ENCODE results near the gene CDH15.
"Not testable (repeated sequence)": the region's sequence is repeated elsewhere in the genome, so short reads cannot be mapped to it uniquely, and the experiment has no call there.

Gene CDH15

GRCh38 chr16:89156740-89157645 lies 14.6 kb upstream of the CDH15 start:
- no peak for DNase-seq

- DNase-seq, result no peak
Measured at GRCh38 chr16:89157778-89158177, 13.8 kb upstream of the CDH15 start.

DNA sequence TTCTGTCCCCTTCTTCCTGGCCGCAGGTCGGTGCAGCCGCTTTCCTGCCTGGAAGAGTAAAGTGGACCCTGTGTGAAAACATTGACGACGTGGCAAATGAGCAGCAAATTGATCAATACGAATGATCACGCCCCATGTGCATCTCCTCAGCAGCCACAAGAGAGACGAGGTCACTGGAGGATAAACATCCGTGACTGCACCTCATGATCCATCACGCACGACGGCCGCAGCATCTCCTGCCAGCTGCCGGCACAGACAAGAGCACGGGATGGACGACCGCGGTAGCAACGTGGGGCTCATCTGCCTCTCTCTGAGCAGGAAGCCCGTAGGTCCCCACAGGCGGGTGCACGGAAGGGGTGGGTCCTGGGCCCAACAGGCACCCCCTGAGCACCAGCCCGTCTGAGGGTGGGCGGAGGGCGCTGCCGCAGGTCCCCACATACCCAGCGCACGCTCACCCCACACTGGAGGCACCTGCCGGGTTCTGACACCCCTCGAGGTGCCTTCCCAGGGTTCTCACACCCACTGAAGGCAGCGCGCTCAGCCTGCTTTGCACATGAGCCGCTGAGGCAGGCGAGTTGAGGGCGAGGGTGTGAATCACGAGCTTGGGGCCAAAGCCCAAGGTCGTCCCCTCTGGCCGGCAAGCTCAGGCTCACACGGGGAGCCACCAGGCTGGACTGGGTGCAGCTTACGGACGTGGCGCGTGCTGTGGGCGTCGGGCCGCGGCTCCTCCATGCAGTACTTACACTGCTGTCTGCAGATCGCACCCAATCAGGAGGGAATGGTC lies 12.3 kb upstream of the CDH15 start:
- no peak for DNase-seq

GRCh38 chr16:89159850-89160354 lies 11.6 kb upstream of the CDH15 start:
- DNase-seq, result no peak

DNA sequence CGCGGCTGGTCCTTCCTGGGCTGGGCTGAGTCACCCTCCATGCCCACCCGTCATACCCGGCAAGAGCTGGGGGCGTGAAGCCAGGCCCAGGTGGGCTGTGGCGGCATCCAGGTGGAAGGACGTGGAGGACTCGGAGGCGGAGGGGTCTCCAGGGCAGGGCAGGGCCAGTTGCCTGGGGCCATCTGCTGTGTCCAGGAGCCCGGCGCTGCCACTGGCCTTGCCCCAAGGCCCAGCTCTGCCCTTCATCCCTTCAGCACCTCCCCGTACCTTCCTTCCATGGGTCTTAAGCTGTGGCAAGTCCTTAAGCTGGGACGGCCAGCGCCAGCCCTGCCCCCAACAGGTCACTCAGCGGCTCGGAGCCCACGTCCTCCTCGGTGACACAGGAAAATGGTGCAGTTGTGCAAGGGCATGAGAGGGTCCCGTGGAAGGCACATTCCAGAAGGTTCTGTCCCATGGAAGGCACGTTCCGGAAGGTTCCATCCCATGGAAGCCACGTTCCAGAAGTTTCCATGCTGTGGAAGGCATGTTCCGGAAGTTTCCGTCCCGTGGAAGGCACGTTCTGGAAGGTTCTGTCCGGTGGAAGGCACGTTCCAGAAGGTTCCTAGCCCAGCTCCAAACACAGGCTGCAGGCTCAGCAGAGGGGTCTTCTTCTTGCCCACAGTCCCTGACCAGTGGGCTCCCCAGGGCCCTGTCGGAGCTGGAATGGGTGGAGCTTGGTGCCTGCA lies 10.4 kb upstream of the CDH15 start:
- DNase-seq, result no peak

GRCh38 chr16:89161763-89162713 lies 9.5 kb upstream of the CDH15 start:
- DNase-seq, result no peak

DNA sequence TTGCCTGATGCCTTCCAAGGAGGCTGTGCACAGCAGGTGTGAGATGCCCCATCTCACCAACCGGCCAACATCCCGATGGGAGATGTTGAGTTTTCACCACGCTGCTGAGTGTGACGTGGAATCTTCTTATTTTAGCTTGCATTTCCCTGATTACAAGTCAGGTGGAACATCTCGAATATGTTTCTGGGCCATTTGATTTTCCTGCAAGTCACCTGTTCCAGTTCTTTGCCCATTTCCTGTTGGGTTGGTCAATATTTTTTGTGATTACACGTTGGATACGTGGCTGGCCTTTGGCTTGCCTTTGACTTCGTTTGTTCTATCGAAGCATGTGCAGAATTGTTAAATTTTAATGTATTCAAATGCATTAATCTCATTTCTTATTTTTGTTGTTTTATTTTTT lies 8.3 kb upstream of the CDH15 start:
- DNase-seq, result no peak

DNA sequence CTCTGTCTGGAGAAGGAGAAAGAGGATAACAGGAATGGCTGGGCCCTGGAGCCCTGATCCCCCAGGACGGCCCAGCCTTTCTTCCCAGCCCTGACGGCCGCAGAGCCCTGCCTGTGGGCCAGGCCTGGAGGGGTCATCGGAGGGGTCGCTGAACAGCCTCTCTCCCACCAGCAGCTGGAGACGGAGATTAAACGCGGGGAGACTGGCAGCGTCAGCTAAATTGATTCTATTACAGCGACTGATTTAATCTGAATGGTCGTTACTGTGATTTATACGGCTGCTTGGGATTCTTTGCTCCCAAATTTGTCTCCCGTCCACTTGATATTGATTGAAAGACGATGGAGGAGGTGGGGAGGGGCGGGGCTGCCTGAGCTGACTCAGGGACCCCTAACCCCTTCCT lies 7.1 kb upstream of the CDH15 start:
- DNase-seq, result no peak

DNA sequence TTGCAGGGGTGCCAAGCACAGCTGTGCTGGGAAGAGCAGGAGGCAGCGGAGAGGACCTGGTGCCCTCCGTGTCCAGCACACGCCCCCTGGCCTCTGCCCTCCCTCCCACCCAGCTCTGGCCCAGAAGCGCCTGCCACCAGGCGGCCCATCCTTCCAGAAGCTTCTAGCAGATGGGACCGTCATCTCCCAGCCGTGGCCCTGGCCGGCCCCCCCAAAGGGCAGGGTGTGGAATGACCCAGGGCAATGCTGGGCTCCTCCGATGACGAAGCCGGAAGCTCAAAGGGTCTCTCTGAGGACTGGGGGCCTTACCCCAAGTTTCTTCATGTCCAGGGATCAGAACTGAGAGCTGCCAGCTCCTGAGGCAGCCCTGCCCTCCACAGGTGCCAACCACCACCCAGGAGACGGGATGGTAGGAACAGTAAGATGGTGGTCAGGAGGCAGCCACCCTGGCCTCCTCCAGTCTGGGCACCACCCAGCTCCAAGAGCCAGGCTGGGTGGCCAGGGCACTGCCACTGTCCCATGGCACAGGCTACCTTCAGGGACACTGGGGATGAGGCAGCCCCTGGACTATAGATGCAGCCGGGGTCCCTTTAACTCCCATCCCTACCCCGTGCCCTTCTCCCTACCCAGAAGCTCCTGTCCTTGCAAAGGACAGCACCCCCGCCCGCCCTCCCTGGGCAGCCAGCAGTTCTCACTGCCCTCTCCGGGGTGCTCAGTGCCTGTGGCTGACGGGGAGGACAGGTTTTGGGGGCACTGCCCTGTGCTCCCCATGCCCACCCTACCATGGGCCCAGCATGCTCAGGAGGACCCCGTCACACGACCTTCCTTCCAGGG lies 6.5 kb upstream of the CDH15 start:
- DNase-seq, result no peak

GRCh38 chr16:89165681-89165979 lies 5.9 kb upstream of the CDH15 start:
- DNase-seq, result not testable (repeated sequence)

DNA sequence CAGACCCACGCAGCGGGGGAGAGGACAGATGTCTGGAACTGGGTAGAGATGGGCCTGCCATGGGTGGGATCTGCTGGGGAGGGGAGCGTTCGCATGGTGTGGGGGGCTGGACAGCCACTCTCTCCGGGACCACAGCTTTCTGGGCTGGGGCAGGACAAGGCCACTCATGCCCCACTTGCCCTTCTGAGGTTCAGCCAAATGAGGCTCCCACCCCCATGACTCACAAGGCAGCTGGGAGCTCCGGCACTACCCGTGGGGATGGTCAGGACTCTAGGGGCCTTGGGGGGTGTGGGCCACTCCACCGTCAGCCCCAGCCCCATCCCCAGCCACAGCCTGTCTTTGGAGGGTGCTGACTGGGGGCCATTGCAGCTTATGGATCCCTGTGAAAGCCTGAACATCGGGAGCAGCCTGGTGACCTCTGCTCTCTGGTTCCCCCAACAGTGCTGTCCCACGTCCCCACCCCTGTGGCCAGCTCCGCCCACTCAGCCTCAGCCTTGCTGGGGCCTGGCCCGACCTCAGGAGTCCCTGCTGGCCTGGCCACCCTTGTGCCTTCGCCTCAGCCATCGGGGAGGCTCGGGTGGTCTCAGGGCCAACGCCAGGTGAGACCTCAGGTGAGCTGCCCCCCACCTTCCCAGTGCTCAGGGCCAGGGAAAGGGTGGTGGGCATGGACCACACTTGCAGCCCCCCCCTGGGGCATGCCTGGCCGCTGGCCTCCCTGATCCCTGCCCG lies 4.7 kb upstream of the CDH15 start:
- DNase-seq, result no peak

GRCh38 chr16:89167425-89167941 lies 4.1 kb upstream of the CDH15 start:
- DNase-seq, result peak; percentile 73

GRCh38 chr16:89168381-89169189 lies 3.0 kb upstream of the CDH15 start:
- DNase-seq, result no peak

DNA sequence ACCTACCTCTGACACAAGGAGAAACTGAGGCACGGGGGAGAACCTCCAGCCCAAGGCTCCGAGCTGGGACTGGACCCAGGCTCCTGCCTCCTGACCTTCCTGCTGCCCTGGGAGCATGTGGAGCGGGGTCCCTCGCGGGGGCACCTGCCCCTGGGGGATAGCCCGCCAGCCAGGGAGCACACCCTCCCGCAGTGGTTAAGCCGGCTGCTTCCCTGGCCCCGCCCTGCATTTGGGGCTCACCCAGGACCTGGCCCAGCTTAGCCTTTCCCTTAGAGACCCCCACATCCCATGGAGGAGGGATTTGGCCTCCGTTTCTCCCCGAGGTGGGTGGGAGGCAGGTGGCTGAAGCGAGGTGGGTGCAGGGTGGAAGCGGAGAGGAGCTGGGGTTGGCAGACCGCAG lies 1.8 kb upstream of the CDH15 start:
- no peak for DNase-seq

- no peak for DNase-seq
Measured at GRCh38 chr16:89170346-89171215, 967 bp upstream of the CDH15 start.

DNA sequence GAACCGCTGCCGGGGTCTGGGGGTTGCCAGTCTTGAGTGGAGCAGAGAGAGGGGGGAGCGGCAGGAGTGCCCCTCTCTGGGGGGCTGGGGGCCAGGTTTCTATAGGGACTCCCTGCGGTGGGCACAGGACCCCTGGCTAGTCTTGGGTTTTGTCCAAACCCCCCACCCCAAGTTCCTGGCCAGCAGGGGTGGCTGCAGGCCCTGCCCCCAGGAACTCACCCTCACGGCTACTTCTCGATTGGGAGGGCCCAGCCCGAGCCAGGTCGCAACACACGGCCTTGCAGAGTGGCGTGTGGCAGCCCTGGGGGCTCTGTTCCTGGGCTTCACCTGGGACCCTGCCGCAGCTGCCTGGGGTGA lies 601 bp downstream of the CDH15 start:
- DNase-seq, result no peak

DNA sequence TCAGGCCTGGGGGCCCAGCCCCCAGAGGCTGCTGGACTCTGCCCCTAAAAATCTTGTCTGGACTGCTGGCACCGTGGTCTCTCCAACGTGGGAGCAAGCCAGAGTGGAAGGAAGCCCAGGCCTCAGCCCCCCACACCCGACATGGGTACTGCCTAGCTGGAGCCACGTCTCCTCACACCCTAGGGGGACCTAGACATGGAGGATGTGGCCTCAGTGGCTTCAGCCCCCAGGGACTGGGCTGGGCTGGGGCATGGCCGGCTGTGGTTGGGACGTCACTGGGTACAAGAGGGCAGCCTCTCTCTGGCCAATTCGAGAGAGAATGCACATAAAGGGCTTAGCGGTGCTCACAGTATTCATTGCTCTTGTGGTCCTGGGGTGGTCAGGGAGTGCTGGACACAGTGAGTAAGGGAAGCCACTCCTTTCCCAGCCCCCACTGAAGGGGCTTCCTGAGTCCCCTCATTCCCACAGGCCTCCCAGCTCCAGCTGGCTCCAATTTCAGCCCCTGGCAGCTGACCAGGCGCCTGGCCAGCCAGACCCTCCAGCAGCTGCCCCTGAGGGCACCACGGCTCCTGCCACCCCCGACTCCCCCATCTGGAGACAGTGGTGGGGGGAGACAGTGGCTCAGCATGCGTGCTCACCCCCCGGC lies 1.1 kb downstream of the CDH15 start:
- no peak for DNase-seq
